ENCODE results near the gene KRT83.

The KRT83 gene

GRCh38 chr12:52354200-52354599 is 33.0 kb upstream of the KRT83 start:
- H3K27me3 ChIP-seq (ENCODE audit: insufficient read depth, low read length): no peaks in the 10 kb centered on the region
- no peak for TF ChIP-seq EZH2 (IDR thresholded peaks at IDR 0.05; ENCODE audit: borderline replicate concordance, low read length)
- TF ChIP-seq, protein P1, sequence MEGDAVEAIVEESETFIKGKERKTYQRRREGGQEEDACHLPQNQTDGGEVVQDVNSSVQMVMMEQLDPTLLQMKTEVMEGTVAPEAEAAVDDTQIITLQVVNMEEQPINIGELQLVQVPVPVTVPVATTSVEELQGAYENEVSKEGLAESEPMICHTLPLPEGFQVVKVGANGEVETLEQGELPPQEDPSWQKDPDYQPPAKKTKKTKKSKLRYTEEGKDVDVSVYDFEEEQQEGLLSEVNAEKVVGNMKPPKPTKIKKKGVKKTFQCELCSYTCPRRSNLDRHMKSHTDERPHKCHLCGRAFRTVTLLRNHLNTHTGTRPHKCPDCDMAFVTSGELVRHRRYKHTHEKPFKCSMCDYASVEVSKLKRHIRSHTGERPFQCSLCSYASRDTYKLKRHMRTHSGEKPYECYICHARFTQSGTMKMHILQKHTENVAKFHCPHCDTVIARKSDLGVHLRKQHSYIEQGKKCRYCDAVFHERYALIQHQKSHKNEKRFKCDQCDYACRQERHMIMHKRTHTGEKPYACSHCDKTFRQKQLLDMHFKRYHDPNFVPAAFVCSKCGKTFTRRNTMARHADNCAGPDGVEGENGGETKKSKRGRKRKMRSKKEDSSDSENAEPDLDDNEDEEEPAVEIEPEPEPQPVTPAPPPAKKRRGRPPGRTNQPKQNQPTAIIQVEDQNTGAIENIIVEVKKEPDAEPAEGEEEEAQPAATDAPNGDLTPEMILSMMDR (IDR thresholded peaks at IDR 0.05; ENCODE audit: low read length): no peak
- H3K9me3 ChIP-seq (ENCODE audit: low read length): no peaks in the 10 kb centered on the region
- H4K20me1 ChIP-seq (ENCODE audit: insufficient read depth, low read length): no peaks in the 10 kb centered on the region
- no peak overlapping the region for H3K4me2 ChIP-seq (ENCODE audit: low read length)
- no peak overlapping the region for H3K27ac ChIP-seq (ENCODE audit: low read depth, low read length, poor library complexity, severe bottlenecking)
- H3K9ac ChIP-seq (ENCODE audit: low read length): no peak overlapping the region
- H2AFZ ChIP-seq (ENCODE audit: low read length): no peak overlapping the region
- no peak overlapping the region for H3K4me3 ChIP-seq (ENCODE audit: low read depth, low read length, poor library complexity, severe bottlenecking)
- peaks cover 17% of the 10 kb centered on the region for H3K4me1 ChIP-seq (ENCODE audit: insufficient read depth, low read length, severe bottlenecking)
- H3K79me2 ChIP-seq (ENCODE audit: insufficient read depth, low read length): no peaks in the 10 kb centered on the region
- H3F3A ChIP-seq (ENCODE audit: insufficient read depth, low read length): no peaks in the 10 kb centered on the region
- no peaks in the 10 kb centered on the region for H3K36me3 ChIP-seq (ENCODE audit: insufficient read depth, low read length)
- no peaks in the 10 kb centered on the region for H3K9me2 ChIP-seq (ENCODE audit: low read depth, low read length)

DNA sequence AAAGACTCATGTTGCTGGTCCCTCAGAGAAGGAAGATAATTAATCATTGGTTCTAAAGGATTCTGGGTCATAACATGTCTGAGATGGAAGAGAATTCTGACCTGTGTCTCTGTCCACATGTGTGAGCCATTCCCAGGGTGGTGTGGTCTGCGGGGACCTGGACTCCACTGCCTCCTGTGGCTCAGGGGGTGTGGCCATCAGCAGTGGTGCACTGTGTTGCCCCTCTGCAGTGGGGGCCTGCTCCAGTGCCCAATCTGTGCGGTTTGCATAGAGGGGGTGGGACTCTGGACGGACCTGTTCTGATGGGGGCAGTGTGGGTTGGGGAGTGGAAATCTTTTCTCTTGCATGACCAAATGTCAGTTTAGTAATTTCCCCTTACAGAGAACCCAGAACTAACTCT is 32.6 kb upstream of the KRT83 start:
- Histone ChIP-seq H3K36me3 (ENCODE audit: insufficient read depth, low read length) (no peaks in the 10 kb centered on the region), H3K27ac (ENCODE audit: low read depth, low read length, poor library complexity, severe bottlenecking) (no peak overlapping the region), H3K4me1 (ENCODE audit: insufficient read depth, low read length, severe bottlenecking) (peaks cover 12% of the 10 kb centered on the region), H3K9me3 (ENCODE audit: low read length) (no peaks in the 10 kb centered on the region), H3K9me2 (ENCODE audit: low read depth, low read length) (no peaks in the 10 kb centered on the region), H3F3A (ENCODE audit: insufficient read depth, low read length) (no peaks in the 10 kb centered on the region), H3K27me3 (ENCODE audit: insufficient read depth, low read length) (no peaks in the 10 kb centered on the region), H2AFZ (ENCODE audit: low read length) (no peak overlapping the region), H3K4me3 (ENCODE audit: low read depth, low read length, poor library complexity, severe bottlenecking) (no peak overlapping the region), H3K9ac (ENCODE audit: low read length) (no peak overlapping the region), H3K4me2 (ENCODE audit: low read length) (no peak overlapping the region), H3K79me2 (ENCODE audit: insufficient read depth, low read length) (no peaks in the 10 kb centered on the region), H4K20me1 (ENCODE audit: insufficient read depth, low read length) (no peaks in the 10 kb centered on the region)
- TF ChIP-seq, protein P1 (IDR thresholded peaks at IDR 0.05; ENCODE audit: low read length): no peak
- TF ChIP-seq EZH2 (IDR thresholded peaks at IDR 0.05; ENCODE audit: borderline replicate concordance, low read length): no peak

GRCh38 chr12:52352951-52353350 is 31.8 kb upstream of the KRT83 start:
- H3K27ac ChIP-seq (ENCODE audit: low read depth, low read length, poor library complexity, severe bottlenecking): no peak overlapping the region
- H3K9me3 ChIP-seq (ENCODE audit: low read length): no peaks in the 10 kb centered on the region
- no peaks in the 10 kb centered on the region for H3K36me3 ChIP-seq (ENCODE audit: insufficient read depth, low read length)
- H3K79me2 ChIP-seq (ENCODE audit: insufficient read depth, low read length): no peaks in the 10 kb centered on the region
- H4K20me1 ChIP-seq (ENCODE audit: insufficient read depth, low read length): no peaks in the 10 kb centered on the region
- H3K4me1 ChIP-seq (ENCODE audit: insufficient read depth, low read length, severe bottlenecking): peaks cover 4% of the 10 kb centered on the region
- TF ChIP-seq, protein P1 (IDR thresholded peaks at IDR 0.05; ENCODE audit: low read length): no peak
- TF ChIP-seq EZH2 (IDR thresholded peaks at IDR 0.05; ENCODE audit: borderline replicate concordance, low read length): no peak
- no peak overlapping the region for H3K9ac ChIP-seq (ENCODE audit: low read length)
- no peak overlapping the region for H3K4me3 ChIP-seq (ENCODE audit: low read depth, low read length, poor library complexity, severe bottlenecking)
- no peak overlapping the region for H2AFZ ChIP-seq (ENCODE audit: low read length)
- H3F3A ChIP-seq (ENCODE audit: insufficient read depth, low read length): no peaks in the 10 kb centered on the region
- H3K27me3 ChIP-seq (ENCODE audit: insufficient read depth, low read length): no peaks in the 10 kb centered on the region
- no peak overlapping the region for H3K4me2 ChIP-seq (ENCODE audit: low read length)
- no peaks in the 10 kb centered on the region for H3K9me2 ChIP-seq (ENCODE audit: low read depth, low read length)
